Cardiac septum (tissue), 1 donor: ENCODE measurements around the gene EVPL. TPM values are rescaled to one million over a fixed set of nuclear protein-coding genes. Genes with fewer than 3 reads are reported as not detected.
A peak's percentile ranks its signal among the peaks of the same experiment; 100 is the strongest.

Experiments
- DNase-seq: peaks from one replicate; pipeline ENCODE4 v3.0.0-alpha.2; 2020; ENCODE audit warnings: low spot score
- intact Hi-C: fragments of 100-400 bp; cut with DNase I; formaldehyde crosslinking; loops from one replicate; pipeline ENCODE4 v1.14.0; 2022
- total RNA-seq: library from RNA; stranded (reverse); fragmentation: NEBNext Ultra II Directional; extraction: Animal tissue kit (Norgen Biotek cat#: 25700); gene quantifications from one replicate; pipeline ENCODE4 v1.2.1, GENCODE V29; 2021
- donor health status: DM: no; HTN: no; CAD: no.

The EVPL gene
- total RNA-seq, 1 donor from 2014 or later, result 0.05 TPM

DNA sequence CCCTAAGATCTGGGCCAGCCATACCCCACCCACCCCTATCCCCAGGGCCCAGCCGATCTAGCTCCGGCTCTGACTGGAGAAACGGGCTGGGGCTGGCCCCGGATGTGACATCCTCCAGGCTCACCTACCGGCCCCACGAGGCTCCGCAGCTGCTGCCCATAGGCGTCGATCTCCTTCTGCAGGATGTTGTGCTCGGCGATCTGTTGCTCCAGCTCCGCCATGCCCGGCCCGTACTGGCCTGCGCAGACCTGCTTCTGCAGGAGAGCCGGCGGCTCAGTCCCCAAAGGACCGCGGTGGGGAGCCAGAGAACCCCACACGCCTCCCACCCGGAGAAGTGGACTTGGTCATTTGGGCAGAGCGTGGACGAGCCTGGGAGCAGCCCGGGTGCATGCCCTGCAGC, 4.8 kb downstream of the EVPL start:
- DNase-seq, result no peak
- intact Hi-C loops, result no loop called here

DNA sequence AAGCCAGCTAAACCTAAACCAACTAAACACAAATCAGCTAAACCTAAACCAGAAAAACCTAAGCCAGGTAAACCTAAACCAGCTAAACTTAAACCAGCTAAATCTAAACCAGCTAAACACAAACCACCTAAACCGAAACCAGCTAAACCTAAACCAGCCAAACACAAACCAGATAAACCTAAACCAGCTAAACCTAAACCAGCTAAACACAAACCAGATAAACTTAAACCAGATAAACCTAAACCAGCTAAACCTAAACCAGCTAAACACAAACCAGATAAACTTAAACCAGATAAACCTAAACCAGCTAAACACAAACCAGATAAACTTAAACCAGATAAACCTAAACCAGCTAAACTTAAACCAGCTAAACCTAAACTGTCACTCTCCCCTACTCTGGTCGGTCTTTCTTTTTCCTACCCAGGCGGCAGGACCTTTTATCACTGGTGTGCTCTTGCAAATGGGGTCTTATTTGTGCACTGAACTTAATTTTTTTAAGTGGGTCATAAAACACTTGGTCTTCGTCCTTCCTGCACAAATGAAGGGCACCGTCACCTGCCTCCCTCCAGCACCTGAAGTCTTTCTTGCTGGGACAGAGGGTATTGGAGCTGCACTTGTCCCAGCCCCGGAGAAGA, 7.2 kb downstream of the EVPL start:
- intact Hi-C loops, result no loop called here
- DNase-seq, result no peak

DNA sequence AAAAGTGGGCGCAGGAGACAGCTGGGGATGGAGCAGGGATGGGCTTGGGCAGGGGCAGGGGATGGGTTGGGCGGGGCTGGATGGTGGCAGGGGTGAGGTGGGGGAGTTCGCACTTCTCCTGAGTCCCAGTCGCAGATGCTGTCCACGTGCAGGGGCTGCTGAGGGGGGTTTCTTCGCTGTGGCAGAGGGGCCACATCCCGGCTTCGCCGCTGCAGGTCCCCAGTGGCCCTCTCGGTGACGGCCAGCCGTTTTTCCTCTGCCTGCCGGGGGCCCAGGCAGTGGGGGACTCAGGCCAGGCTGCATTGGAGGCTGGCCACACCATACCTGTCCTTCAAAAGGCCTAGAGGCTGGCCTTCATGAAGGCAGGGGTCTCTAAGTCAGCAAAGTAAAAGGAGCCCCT, 8.3 kb downstream of the EVPL start:
- DNase-seq, result no peak
- intact Hi-C loops, result no loop called here

DNA sequence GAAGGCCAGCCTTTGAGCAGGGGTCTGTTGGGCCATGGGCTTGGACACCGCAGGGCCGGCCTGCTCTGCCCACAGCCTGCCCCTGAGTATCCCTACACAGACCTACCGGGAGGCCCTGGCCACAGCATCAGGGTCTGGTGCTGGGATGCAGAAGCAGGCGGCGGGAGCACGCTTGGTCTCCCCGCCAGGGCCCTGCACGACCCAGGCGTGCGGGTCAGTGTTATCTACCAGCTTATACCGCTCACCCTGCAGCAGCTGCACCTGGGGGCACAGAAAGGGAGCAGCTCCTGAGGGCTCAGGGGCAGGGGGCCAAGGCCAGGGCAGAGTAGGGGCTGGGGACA, 8.8 kb downstream of the EVPL start:
- intact Hi-C loops, result no loop called here
- DNase-seq, result no peak

DNA sequence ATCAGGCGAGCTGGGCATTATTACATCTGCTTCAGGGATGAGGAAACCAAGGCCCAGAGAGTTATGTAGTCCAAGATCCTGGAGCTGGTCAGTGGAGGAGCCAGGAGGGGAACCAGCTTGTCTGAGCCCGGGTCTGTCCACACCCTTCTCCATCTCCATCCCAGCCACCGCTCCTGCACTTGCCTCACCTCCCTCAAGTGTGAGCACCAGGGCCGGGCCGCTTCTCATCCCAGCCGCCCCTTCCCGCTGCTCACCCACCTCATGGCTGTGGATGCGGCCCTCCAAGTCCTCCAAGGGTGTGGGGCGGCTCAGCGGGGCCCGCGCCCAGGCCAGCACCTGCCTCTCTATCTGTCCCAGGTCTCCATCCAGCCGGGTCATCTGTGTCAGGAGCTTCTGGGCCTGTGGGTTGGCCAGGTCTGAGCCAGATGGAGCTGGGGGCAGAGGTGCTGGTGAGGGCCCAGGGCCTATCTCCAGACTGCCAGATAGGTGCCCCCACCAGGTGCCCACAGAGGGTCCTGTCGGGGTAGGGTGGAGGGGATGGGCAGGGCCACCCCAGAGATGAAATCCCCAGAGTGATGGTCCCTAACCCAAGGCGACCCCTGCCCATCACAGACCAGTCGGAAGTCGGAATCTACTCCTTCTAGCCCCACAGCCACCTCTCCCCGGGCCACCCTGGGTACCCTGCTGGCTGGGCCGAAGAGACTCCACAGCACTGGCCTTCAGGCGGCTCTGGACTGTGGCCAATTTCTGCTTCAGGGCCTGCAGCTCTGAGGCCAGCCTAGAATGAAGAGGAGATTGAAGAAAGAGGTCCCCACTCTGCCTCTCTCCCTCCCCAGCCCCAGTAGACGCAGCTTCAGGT, 9.4 kb downstream of the EVPL start:
- DNase-seq, result no peak

DNA sequence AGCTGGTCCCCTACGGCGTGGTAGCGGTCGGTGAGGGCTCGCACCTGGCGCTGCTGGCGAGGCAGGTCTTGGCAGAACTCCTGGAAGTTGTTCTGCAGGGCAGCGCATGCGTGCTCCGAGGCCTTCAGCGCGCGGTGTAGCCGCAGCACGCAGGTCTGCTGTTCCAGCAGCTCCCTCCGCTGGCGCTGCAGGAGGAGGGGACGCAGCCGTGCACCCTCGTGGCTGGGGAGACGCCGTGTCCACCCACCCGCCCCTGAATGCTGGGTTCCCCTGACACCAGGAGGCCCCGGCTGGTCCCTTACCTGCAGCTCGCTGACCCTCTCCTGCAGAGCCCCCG, 12.2 kb downstream of the EVPL start:
- intact Hi-C loops, result loop anchor here (5.0 kb wide), 1 partner anchor 262 kb away; no protein-coding TSS in a partner anchor
- no peak for DNase-seq

More for the DNA sequence above, 9.4 kb downstream of the EVPL start:
- intact Hi-C loops, result no loop called here

DNA sequence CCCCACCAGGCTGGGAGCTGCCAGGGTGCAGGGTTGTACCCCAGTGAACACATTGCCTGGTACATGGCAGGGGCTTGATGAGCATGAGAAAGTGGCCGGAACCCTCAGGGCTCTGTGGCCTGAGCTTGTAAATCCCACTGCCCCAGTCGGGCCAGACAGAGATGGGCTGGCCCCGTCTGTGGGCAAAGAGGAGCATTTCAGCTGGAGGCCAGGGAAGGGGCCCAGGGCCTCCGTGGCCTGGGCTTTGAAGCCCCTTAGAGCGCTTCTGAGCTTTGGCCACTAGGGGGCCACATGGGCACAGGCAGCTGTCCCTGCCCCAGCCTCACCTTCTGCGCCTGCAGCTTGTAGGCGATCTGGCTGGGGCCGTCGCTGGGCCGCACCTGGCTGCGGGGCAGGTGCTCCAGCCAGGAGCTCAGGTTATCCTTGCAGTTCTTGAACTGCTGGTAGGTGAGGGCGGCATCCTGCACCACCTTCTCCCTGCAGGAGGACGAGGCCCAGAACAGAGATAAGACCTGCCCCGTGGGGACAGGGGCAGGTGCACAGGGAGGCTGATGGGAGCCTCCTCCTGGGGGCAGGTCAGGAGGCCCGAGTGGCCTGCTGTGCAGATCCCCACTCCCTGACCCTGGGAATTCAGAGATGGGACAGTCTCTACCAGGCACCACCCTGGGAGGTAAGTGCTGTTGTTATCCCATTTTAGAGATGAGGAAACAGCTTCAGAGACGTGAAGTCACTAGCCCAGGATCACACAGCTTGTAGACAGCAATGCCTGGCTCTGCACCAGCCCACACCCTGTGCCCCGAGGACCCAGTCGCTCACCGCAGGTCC, 12.8 kb downstream of the EVPL start:
- peak; percentile 85 for DNase-seq
- intact Hi-C loops, result loop anchor here (5.0 kb wide), 1 partner anchor 263 kb away; no protein-coding TSS in a partner anchor

DNA sequence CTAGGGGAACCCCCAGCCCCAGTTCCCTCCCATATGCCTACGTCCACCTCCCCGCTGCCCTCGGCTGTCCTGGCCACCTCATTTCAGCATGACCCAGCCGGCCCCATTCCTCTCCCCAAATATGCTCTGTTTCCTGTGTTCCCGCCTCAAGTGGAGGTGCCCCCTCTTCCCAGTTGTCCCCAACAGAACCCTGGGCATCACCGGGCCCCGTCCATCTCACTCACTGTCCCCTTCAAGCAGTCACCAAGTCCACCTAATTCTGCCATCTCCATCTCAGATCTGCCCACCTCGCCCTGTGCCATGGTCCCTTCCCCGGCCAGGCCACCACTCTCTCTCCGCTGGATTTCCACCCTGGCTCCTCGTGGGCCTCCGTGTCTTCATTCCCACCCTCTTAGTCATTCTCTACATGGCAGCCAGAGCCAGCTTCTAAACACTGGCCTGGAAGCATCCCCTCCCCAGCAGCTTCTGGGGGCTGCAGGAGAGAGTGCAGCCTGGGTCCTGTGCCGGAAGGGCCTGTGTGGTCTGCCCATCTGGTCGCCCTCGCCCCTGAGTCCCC, 13.7 kb downstream of the EVPL start:
- intact Hi-C loops, result loop anchor here (5.0 kb wide), 1 partner anchor 264 kb away; no protein-coding TSS in a partner anchor
- no peak for DNase-seq

DNA sequence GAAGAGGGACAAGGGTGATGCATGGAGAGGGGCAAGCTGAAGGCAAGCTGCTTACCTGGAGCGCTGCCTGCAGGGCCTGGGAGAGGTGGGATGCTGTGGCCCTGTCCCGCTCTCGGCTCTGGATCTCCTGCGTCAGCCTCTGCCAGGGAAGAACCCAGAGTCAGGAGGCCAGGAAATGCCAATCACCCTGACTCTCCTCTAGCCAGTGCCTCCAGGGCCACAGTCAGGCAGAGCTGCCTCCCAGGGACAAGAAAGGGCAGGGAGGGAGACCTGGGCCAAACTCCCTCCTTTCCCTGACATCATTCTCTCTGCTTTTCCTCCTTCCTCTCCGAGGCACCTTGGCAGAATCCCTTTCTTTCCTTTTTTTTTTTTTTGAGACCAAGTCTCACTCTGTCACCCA, 15.2 kb downstream of the EVPL start:
- intact Hi-C loops, result loop anchor here (5.0 kb wide), 1 partner anchor 265 kb away; no protein-coding TSS in a partner anchor
- no peak for DNase-seq

DNA sequence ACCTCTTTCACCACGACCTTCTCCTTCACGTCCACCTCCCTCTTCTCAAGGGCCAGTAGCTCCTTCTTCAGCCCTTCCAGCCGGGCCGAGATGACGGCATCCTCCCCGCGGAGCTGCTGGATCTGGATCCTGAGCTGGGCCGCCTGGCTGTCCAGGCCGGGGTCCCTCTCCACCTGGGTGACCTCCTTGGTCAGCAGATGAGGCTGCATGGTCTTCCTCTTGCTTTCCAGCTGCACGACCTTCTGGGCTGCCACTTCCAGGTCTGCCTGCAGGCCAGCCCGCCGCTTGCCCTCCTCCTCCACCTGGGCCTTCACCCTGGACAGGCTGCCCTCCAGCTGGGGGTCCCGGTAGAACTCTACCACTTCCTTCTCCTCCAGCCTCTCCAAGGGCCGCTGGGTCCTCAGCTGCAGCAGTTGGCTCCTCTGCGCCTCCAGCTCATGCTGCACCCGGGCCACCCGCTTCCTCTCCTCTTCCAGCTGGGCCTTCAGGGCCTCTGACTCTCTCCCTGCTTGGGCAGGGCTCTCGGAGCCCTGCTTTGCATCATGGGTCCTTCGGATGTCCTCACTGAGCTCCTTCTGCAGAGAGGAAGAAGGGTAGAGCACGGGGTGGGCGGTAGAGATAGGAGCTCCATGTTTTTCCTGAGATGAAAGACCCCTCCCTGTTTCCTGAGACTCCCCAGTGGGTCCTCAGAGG, 17.0 kb downstream of the EVPL start:
- intact Hi-C loops, result loop anchor here (5.0 kb wide), 1 partner anchor 267 kb away; no protein-coding TSS in a partner anchor
- no peak for DNase-seq

DNA sequence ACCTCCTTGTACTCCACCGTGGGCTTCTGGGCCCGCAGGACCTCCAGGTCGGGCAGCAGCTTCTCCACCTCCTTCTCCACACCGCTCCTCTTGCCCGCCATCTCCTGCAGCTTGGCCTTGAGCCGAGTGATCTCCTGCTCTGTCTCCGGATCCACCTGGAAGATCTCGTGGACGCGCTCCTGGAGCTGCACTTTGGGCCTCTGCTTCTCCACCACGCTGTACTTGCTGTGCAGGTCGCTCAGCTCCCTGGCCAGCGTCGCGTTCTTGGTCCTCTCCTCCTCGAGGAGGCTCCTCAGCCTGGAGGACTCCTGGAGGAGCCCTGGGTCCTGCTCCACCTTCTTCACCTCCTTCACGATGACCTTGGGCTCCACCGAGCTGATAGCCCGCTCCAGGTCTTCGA, 17.7 kb downstream of the EVPL start:
- intact Hi-C loops, result no loop called here
- no peak for DNase-seq

DNA sequence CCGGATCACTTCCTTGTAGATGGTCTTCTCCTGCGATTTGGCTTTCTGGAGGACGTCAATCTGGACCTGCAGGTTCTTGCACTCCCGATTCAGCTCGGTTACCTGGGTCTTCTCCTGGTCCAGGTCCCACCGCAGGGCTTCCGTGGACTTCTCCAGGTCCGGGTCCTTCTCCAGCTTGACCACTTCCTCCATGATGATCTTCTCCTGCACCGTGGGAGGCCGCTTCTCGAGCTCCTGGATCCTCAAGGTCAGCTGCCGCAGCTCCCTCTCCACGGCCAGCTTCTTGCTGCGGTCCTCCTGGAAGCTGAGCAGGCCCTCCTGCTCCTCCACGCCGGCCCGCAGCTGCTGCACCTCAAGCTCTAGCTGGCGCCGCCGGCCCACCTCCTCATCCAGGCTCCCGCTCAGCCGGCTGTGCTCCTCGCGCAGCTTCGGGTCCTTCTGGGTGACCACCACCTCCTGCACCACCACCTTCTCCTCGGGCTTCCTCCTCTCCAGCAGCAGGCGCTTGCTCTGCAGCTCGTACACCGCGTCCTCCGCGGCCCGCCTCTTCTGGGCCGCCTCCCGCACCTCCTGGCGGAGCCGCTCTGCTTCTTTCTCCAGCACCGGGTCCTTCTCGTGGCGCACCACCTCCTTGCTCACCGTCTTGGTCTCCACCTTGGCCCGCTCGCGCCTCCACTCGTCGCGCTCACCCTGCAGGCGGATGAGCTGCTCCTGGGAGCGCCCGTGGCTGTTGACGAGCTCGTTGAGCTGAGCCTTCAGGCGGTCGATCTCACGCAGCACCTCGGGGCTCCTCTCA, 18.3 kb downstream of the EVPL start:
- DNase-seq, result no peak
- intact Hi-C loops, result no loop called here

DNA sequence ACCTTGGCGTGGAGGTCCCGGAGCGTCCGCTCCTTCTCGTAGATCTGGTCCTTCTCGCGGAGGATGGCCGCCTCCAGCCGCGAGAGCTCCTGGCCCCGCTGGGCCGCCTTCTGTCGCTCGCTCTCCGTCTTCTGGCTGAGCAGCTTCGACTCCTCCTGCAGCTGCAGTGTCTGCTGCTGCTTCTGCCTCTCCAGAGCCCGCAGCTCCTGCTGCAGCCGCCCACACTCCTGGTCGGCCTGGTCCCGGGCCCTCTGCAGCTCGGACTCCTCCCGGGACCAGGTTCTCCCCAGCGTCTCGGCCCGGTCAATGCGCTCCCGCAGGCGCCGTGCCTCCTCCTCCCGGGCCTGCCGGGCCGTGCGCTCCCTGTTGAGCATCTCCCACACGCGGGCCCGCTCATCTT, 18.9 kb downstream of the EVPL start:
- intact Hi-C loops, result no loop called here
- DNase-seq, result no peak

DNA sequence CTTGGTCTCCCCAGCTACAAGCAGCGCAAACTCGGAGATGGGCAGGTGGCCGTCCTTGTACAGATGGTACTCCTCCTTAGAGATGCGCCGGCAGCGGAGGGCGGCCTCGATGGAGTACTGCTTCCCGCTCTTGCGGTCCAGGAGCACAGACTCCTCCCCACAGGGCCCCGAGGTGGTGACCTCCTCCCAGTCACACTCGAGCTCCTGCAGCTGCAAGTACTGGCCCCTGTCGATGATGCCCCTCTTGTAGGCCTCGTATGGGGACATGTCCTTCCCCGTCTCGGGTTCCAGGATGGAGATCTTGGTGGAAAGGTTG, 19.3 kb downstream of the EVPL start:
- intact Hi-C loops, result no loop called here
- DNase-seq, result no peak

DNA sequence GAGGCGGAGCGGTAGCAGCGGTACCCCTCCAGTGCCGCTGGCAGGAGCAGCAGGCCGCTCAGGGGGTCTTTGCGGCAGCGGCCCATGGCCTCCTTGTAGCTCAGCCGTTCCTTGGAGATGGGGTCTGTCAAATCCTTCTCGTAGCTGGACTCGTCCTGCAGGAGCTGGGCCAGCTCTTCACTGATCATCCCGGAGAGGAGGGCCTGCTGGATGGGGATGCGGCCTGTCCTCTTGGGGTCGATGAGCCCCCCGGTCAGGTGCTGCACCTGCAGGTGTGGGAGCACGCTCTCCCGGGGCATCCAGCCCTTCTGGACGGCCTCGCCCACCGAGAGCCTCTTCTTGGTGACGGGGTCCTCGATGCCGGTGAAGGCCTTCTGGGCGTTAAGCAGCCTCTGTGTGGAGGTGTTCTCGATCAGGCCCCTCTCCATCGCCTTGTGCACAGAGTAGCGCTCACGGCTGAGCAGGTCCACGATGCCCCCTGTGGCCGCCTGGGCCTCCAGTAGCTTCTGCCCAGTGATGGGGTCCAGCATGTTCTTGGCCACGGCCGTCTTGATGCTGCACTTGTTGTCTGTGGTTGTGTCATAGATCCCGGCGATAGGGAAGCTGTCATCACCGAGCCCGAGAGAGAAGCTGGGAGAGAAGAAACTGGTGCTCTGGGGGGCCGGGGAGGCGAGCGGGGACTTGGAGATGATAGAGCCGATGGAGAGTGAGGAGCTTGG, 19.8 kb downstream of the EVPL start:
- intact Hi-C loops, result no loop called here
- no peak for DNase-seq

DNA sequence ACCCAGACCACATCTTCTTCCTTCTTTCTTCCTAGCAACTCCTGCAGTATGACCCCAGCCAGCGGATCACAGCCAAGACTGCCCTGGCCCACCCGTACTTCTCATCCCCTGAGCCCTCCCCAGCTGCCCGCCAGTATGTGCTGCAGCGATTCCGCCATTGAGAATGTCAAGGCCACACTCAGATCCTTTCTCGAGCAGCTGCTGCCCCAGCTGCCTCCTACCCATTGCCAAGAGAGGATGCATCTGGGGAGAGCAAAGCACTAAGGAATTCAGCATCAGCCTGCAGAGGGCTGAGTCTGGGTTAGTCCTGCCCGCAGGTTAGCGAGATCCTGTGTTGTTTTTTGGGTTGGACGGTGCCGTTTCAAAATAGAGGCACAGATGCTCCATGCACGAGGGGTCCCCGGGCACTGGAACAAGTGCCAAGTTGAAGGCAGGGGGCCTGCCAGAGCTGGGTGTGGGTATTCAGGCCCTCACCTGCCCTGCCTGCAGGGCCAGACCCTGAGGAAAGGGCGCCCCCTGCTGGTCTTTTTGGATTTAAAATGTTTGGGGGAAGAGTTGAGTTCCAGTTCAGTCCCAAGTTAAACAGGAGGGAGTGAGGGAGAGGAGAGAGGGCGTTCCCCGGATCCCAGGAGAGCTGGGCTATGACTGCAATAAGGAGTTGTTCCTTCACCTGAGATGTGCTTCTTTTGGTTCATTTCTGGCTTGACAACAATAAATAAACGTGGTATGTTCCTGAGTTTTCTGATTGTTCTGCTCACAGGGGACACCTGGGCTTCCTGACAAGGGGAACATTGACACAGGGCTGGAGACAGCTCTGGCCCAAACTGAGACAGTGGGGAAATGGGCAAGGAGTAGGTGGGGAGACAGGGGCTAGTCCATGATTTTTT, 21.6 kb downstream of the EVPL start:
- intact Hi-C loops, result loop anchor here (2.0 kb wide), 1 partner anchor 101 kb away; the partner anchor contains the start of gene MRPL38
- peak; percentile 89 for DNase-seq

DNA sequence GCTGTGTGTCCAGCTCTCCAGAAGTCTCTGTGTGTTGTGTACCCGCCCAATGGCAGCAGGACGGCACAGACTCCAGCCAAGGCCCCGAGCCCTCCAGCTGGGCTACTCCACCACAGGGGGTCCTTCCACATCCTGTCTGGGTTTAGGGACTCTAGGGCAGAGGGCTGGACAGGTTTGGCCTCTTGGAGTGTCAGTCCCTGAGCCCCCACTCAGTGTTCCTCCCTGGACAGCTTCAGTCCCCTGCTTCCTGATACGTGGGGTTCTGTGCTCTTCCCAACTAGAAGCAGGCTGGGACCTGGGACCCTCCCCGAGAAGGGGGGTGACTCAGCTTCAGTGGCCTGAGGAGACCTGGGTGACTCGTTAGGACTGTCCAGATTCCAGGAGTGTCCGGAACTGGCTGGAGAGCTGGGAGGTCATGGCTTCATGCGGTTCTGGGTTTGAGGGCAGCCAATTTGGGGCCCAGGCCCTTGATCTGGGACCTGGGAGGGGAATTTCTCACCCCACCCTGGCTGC, 22.3 kb downstream of the EVPL start:
- intact Hi-C loops, result loop anchor here (2.0 kb wide), 1 partner anchor 100 kb away; the partner anchor contains the start of gene MRPL38
- DNase-seq, result no peak
